Right cardiac atrium (tissue), 5 donors: Measurements from ENCODE around the gene NCBP3. TPM values are rescaled to one million over a fixed set of nuclear protein-coding genes. Genes with fewer than 3 reads are reported as not detected.
"Not testable (repeated sequence)": the region's sequence is repeated elsewhere in the genome, so short reads cannot be mapped to it uniquely, and the experiment has no call there.

ENCODE experiments used
- ATAC-seq, 2 donors: fragments of 200-7000 bp; cut with Tn5 transposase; one replicate each; pipeline versions ENCODE4 v1.8.0 to v1.9.1; 2020; ENCODE audit warnings: moderate library complexity in 2 of 2, mild to moderate bottlenecking in 1 of 2
- DNase-seq, 3 donors: peaks; one replicate each; pipeline ENCODE4 v3.0.0-alpha.2; 2020
- H3K27ac ChIP-seq: one replicate; pipeline ENCODE4 v1.5.1; 2013; ENCODE audit warnings: mild to moderate bottlenecking, low read length, control low read depth, moderate library complexity
- H3K27me3 ChIP-seq: one replicate; pipeline ENCODE4 v1.6.1; 2013; ENCODE audit not compliant: control insufficient read depth, insufficient read depth
- H3K4me1 ChIP-seq: one replicate; pipeline ENCODE4 v1.6.1; 2013; ENCODE audit warnings: low read length; ENCODE audit not compliant: control insufficient read depth, insufficient read depth
- H3K4me3 ChIP-seq: one replicate; pipeline ENCODE4 v1.5.1; 2013; ENCODE audit warnings: low read length, control low read depth
- H3K9me3 ChIP-seq: one replicate; pipeline ENCODE4 v1.6.1; 2013; ENCODE audit warnings: low read length; ENCODE audit not compliant: control insufficient read depth
- WGBS: extraction: QIAGEN DNeasy Blood & Tissue Kit; methylation state at CpG from one replicate; pipeline ENCODE4 v1.1.7; 2013; 5-methylcytosine and 5-hydroxymethylcytosine counted together
- intact Hi-C, 4 donors: fragments of 100-400 bp; cut with DNase I; formaldehyde crosslinking; loops; one replicate each; pipeline versions ENCODE4 v1.11.0 to v1.14.0; 2022 to 2023
- polyA plus RNA-seq: library from polyadenylated mRNA; stranded (reverse); fragments of 200-250 nt; gene quantifications from one replicate; pipeline ENCODE4 v1.2.3, GENCODE V29; 2013
- total RNA-seq, 4 donors: library from RNA; stranded (reverse); fragmentation: NEBNext Ultra II Directional; extraction: Animal tissue kit (Norgen Biotek cat#: 25700); gene quantifications; one replicate each; pipeline ENCODE4 v1.2.1, GENCODE V29; 2021
- donor health status: healthy with polysubstance abuse.
- donor health status: DM: no; HTN: yes; CAD: no.
- donor health status: DM: no; HTN: no; CAD: no.
- donor health status: DM: no; HTN: yes; CAD: no; lungs with severe emphysema.
- donor health status: DM: yes; HTN: yes; CAD: no.

The NCBP3 gene
- total and polyA plus RNA-seq, 5 donors: 13.9 to 33.5 (median 25.3) TPM

DNA sequence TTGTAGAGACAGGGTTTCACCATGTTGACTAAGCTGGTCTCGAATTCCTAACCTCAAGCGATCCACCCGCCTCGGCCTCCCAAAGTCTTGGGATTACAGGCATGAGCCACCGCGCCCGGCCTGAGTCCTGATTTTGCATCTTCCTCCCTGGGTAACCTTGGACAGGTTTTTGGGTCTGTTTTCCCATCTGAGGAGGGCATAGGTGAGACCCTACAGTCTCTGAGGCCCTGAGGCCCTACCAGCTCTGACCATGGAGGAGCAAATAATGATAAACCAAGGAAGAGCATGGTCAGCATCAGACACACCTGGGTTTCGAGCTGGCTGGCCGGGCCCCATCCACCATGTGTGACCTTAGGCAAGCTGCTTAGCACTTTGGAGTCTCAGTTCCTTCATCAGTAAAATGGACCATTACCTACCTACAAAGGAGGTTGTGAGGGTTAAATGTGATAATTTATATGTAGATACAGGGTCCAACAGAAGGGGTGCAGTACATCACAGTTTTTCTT lies 1.2 kb upstream of the NCBP3 start:
- Histone ChIP-seq H3K27me3 (no peaks in the 10 kb centered on the region), H3K4me1 (no peaks in the 10 kb centered on the region), H3K9me3 (no peaks in the 10 kb centered on the region), H3K27ac (no peak overlapping the region), H3K4me3 (no peak overlapping the region)
- ATAC-seq (no peak), DNase-seq (peak in 2 of 3 donors; percentile 39 to 46)
- intact Hi-C loops: no loop called here
- 93% methylated on average over 9 of the region's 9 CpGs for WGBS

DNA sequence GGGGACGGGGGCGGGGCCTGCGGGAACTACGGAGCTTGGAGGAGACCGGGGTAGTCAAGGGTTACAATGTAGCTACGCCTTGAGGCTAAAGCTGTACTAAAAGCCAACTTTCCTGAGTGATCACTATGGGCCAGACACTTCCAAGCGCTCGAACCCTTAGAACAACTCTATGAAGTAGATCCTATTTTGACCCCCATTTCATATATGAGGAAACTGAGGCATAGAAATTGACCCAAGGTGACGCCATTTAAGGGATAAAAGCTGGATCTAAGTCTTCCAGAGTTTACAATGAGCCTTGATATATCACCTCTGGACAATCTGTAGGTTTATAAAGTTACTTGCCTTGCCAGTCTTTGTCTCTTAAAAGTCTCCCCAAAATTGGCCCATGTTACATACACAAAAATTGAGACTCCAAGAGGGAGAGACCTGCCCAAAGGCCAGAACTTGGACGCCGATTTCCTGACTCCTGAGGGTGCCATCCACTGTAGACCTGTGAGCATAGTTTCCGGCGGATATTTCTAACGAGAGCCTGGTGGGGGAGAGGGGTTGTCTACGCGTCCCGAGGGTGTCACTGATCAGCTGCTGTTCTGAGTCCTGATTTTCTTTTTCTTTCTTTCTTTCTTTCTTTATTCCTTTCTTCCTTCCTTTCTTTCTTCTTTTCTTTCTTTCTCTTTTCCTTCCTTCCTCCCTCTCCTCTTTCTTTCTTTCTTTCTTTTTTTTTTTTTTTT lies 555 bp upstream of the NCBP3 start:
- Histone ChIP-seq H3K9me3 (no peaks in the 10 kb centered on the region), H3K4me3 (no peak overlapping the region), H3K4me1 (no peaks in the 10 kb centered on the region), H3K27ac (no peak overlapping the region), H3K27me3 (no peaks in the 10 kb centered on the region)
- ATAC-seq: no peak
- peak in 1 of 3 donors; percentile 41 for DNase-seq
- intact Hi-C loops: no loop called here
- WGBS: 46% methylated on average over 17 of the region's 17 CpGs

DNA sequence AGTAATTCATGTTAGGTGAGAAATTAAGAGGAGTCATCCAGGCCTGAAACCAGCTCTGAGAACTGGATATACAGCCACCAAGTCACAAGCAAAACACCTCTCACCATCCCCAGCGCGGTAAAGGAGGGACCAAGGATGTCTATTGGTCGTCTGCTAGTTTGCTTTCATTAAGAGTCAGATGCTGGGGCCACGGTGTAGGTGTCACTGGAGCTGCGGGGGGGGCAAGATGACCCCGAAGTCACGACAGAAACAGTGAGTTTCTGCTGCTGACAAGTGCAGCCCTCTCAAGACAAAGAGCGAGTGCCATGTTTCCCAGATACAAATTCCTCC lies 790 bp downstream of the NCBP3 start:
- Histone ChIP-seq H3K4me1 (no peaks in the 10 kb centered on the region), H3K4me3 (peak overlapping the region; percentile 89), H3K27ac (peak overlapping the region; percentile 86), H3K27me3 (no peaks in the 10 kb centered on the region), H3K9me3 (no peaks in the 10 kb centered on the region)
- DNase-seq: no peak
- intact Hi-C loops: no loop called here
- WGBS: 1% methylated on average over 8 of the region's 8 CpGs
- ATAC-seq: peak in 1 of 2 donors; percentile 4

DNA sequence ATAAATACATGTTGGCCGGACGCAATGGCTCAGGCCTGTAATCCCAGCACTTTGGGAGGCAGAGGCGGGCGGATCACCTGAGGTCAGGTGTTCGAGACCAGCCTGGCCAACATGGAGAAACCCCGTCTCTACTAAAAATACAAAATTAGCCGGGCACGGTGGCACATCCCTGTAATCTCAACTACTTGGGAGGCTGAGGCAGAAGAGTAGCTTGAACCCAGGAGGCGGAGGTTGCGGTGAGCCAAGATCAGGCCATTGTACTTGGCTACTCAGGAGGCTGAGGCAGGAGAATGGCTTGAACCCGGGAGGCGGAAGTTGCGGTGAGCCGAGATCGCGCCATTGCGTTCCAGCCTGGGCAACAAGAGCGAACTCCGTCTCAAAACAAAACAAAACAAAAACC lies 1.5 kb downstream of the NCBP3 start:
- peak in 1 of 3 donors; percentile 39 for DNase-seq
- H3K9me3 ChIP-seq, ATAC-seq, H3K4me1 ChIP-seq, H3K27me3 ChIP-seq, H3K27ac ChIP-seq, intact Hi-C loops, H3K4me3 ChIP-seq: not testable (repeated sequence)
- WGBS: 92% methylated on average over 19 of the region's 19 CpGs

DNA sequence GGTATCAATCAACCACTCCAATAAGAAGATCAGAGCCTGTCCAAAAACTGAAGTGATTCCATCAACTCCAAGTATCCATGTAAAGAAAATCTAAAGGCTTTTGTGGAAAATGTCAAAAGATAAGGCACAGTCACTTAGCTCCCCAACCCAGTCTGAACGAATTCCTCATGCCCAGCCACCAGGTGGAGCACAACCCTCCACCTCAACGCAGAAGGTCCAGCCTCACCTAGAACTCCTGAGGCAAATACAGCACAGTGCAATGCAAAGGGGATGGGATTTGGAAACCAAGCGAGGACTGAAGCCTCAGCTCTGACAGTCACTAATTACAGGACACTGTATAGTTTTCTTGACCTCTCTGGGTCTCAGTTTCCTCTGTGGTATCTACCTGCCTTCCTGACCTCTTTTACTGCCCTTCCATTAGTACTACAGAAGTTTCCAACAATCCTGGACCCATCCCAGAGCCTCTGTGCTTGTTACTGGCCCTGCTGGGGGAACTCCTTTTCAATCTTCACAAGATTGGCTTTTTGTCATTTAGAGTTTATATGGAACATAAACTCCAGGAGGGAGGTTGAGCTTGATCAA lies 2.0 kb downstream of the NCBP3 start:
- intact Hi-C loops: no loop called here
- WGBS: 38% methylated on average over 3 of the region's 3 CpGs
- ATAC-seq: no peak
- H3K4me1 ChIP-seq: no peaks in the 10 kb centered on the region
- peak in 1 of 3 donors; percentile 53 for DNase-seq
- H3K4me3 ChIP-seq: no peak overlapping the region
- no peaks in the 10 kb centered on the region for H3K27me3 ChIP-seq
- H3K9me3 ChIP-seq: no peaks in the 10 kb centered on the region
- H3K27ac ChIP-seq: no peak overlapping the region

DNA sequence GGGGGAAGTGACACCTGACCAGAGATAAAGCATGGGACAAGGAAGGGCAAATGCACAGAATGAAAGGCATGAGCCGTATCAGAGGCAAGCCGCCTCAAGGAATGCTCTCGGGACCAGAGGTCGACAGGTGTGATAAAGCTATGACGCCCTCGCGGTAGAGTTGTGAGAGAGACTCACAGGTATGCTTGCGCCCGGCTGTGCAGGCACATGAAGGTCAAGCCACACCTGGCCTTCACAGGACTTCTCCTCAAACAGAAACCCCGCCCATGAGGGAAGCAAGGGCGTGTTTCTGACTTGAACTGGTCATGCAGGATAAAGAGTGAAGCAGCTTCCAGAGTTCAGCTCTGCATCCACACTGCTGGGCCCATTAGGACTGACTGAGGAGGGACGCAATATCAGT lies 7.8 kb downstream of the NCBP3 start:
- Histone ChIP-seq H3K4me1 (no peaks in the 10 kb centered on the region), H3K4me3 (no peak overlapping the region), H3K27ac (no peak overlapping the region), H3K9me3 (no peaks in the 10 kb centered on the region), H3K27me3 (no peaks in the 10 kb centered on the region)
- DNase-seq (no peak), ATAC-seq (peak in 1 of 2 donors; percentile 34)
- 77% methylated on average over 12 of the region's 12 CpGs for WGBS
- intact Hi-C loops: no loop called here

DNA sequence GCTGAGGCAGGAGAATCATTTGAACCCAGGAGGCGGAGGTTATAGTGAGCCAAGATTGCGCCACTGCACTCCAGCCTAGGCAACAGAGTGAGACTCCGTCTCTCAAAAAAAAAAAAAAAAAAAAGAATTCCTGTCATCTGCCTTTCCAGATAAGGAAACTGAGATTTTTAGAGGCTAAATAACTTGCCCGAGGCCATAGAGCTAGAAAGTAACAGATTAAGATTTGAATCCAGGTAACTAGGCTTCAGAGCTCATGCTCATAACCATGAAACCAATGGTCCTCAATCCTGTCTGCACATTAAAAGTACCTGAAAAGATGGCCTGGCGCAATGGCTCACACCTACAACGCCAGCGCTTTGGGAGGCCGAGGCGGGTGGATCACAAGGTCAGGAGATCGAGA lies 9.5 kb downstream of the NCBP3 start:
- no peaks in the 10 kb centered on the region for H3K4me1 ChIP-seq
- intact Hi-C loops: no loop called here
- no peaks in the 10 kb centered on the region for H3K27me3 ChIP-seq
- ATAC-seq: no peak
- WGBS: 89% methylated on average over 10 of the region's 10 CpGs
- no peak for DNase-seq
- no peaks in the 10 kb centered on the region for H3K9me3 ChIP-seq
- no peak overlapping the region for H3K27ac ChIP-seq
- H3K4me3 ChIP-seq: no peak overlapping the region

DNA sequence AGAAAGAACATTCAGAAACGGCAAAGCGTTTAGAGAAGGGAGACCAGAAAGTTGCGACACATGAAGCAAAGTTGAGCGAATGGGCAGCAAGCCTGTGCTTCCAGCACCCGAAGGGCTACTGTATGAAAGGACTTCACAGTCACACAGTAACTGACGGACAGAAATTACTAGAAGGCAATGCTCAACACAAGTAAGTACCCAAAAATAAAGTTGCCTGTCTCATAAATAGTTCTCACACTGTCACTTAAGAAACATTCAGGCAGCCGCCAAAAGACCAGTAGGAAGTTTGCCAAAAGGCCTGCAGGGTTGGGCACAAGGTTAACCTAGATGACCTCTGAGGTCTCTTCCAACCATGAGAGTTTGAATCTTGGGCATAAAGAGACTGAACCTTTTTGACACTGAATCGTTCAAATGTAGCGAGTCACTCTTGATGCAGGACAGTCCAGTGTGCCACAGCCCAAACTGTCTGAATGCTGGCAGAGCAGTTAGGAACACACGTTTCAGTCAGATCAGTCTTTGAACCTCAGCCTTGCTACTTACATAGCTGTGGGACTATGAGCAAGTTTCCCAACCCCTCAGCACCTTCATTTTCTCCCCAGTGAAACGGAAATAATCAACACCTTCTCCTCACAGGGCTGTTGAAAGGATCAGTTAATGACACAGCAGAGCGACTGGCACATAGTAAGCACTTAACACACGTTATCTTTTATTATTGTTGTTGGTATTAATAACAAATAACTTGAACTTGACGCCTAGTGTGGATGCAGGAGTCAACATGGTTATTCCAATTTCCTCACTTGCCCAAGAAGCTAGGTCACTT lies 10.4 kb downstream of the NCBP3 start:
- H3K27ac ChIP-seq: peak overlapping the region; percentile 46
- no peaks in the 10 kb centered on the region for H3K9me3 ChIP-seq
- ATAC-seq: peak; percentile 67 to 70
- no peaks in the 10 kb centered on the region for H3K4me1 ChIP-seq
- intact Hi-C loops: no loop called here
- H3K27me3 ChIP-seq: no peaks in the 10 kb centered on the region
- WGBS: 59% methylated on average over 14 of the region's 14 CpGs
- DNase-seq: no peak
- H3K4me3 ChIP-seq: no peak overlapping the region

DNA sequence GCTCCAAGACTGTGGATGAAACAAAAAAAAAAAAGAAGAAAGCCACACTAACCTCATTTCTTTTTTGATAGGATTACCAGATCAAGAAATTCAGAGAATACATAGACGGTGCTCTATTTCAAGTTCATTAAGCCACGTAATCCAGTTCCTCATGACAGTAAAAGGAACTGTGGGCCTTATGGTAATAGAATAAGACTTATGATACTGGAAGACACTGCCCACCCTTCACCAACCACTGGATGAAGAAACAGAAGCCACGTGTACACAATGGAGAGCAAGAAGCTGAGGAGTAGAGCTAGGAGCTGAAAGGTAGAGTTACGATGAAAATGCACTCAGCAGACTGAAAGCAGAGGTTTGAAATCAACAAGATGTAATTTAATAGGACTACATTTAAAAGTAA lies 11.2 kb downstream of the NCBP3 start:
- H3K27ac ChIP-seq: no peak overlapping the region
- DNase-seq (no peak), ATAC-seq (no peak)
- no peak overlapping the region for H3K4me3 ChIP-seq
- H3K4me1 ChIP-seq: no peaks in the 10 kb centered on the region
- 84% methylated on average over 4 of the region's 4 CpGs for WGBS
- no peaks in the 10 kb centered on the region for H3K27me3 ChIP-seq
- no peaks in the 10 kb centered on the region for H3K9me3 ChIP-seq
- intact Hi-C loops: no loop called here

DNA sequence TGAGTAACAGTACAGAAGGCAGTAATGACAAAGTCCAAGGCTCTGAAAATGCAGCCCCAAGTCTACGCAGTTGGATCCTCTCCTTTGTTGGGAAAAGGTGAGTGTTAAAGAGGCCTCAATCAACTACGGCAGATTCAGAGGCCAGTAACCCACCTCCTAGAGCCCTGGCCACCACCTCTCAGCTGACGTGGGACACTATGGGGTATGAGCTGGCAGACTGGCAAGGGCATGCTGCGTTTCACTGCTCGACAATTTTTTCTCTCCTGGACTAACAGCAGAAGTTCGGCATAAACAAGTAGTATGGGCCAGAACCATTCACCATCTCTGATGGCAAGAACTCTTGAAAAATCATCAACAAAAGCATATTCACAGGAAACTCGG lies 17.2 kb downstream of the NCBP3 start:
- DNase-seq (no peak), ATAC-seq (peak in 1 of 2 donors; percentile 13)
- intact Hi-C loops: loop anchor here in 2 of 4 donors (5.0 to 10.0 kb wide), 2 partner anchors 92 to 94 kb away; no protein-coding TSS in a partner anchor

More for the DNA sequence above, 17.2 kb downstream of the NCBP3 start:
- WGBS: 76% methylated on average over 7 of the region's 7 CpGs
- Histone ChIP-seq H3K4me3 (no peak overlapping the region), H3K9me3 (no peaks in the 10 kb centered on the region), H3K27ac (peak overlapping the region; percentile 77), H3K27me3 (no peaks in the 10 kb centered on the region), H3K4me1 (peaks cover 2% of the 10 kb centered on the region)
